ENCODE measurements around the gene MED9.

The MED9 gene

GRCh38 chr17:17526369-17526768 lies 49.6 kb downstream of the MED9 start:
- TF ChIP-seq TAF1 (IDR thresholded peaks at IDR 0.05; ENCODE audit: low read depth) (no peak), REST (IDR thresholded peaks at IDR 0.05; ENCODE audit: low read depth) (no peak), MAX (IDR thresholded peaks at IDR 0.05) (no peak), EP300 (IDR thresholded peaks at IDR 0.05; ENCODE audit: borderline replicate concordance) (no peak), USF1 (IDR thresholded peaks at IDR 0.05) (no peak), CEBPB (IDR thresholded peaks at IDR 0.05) (no peak)

- TF ChIP-seq USF1 (IDR thresholded peaks at IDR 0.05) (no peak), EP300 (IDR thresholded peaks at IDR 0.05; ENCODE audit: borderline replicate concordance) (no peak), MAX (IDR thresholded peaks at IDR 0.05) (no peak), TAF1 (IDR thresholded peaks at IDR 0.05; ENCODE audit: low read depth) (no peak), CREB1 (IDR thresholded peaks at IDR 0.05; ENCODE audit: low read depth) (no peak), TCF12 (IDR thresholded peaks at IDR 0.05; ENCODE audit: low read depth) (no peak), CEBPB (IDR thresholded peaks at IDR 0.05) (no peak), REST (IDR thresholded peaks at IDR 0.05; ENCODE audit: low read depth) (no peak), TEAD4 (IDR thresholded peaks at IDR 0.05) (no peak), EGR1 (IDR thresholded peaks at IDR 0.05) (no peak), YY1 (IDR thresholded peaks at IDR 0.05; ENCODE audit: low read depth) (no peak), NFIC (IDR thresholded peaks at IDR 0.05) (no peak), ZBTB7A (IDR thresholded peaks at IDR 0.05; ENCODE audit: low read depth) (no peak), FOXM1 (IDR thresholded peaks at IDR 0.05; ENCODE audit: borderline replicate concordance, low read depth) (no peak), RAD21 (IDR thresholded peaks at IDR 0.05; ENCODE audit: low read depth) (no peak)
These were observed 50.7 kb downstream of the MED9 start for GRCh38 chr17:17527534-17527933.

GRCh38 chr17:17527956-17528500 lies 51.2 kb downstream of the MED9 start:
- TF ChIP-seq MAX (IDR thresholded peaks at IDR 0.05) (no peak), ZBTB7A (IDR thresholded peaks at IDR 0.05; ENCODE audit: low read depth) (no peak), CREB1 (IDR thresholded peaks at IDR 0.05; ENCODE audit: low read depth) (no peak), USF1 (IDR thresholded peaks at IDR 0.05) (no peak), NFIC (IDR thresholded peaks at IDR 0.05) (no peak), YY1 (IDR thresholded peaks at IDR 0.05; ENCODE audit: low read depth) (no peak)

- TF ChIP-seq YY1 (IDR thresholded peaks at IDR 0.05; ENCODE audit: low read depth) (no peak), NFIC (IDR thresholded peaks at IDR 0.05) (no peak), ZBTB7A (IDR thresholded peaks at IDR 0.05; ENCODE audit: low read depth) (no peak), TAF1 (IDR thresholded peaks at IDR 0.05; ENCODE audit: low read depth) (no peak), USF1 (IDR thresholded peaks at IDR 0.05) (no peak), RAD21 (IDR thresholded peaks at IDR 0.05; ENCODE audit: low read depth) (no peak), REST (IDR thresholded peaks at IDR 0.05; ENCODE audit: low read depth) (no peak; the same call in 1 of the 2 replicates), EP300 (IDR thresholded peaks at IDR 0.05; ENCODE audit: borderline replicate concordance) (no peak)
These were observed 52.2 kb downstream of the MED9 start for GRCh38 chr17:17528696-17529652.
